SJCRH30 (cell line): ENCODE measurements around the gene CRIP1. TPM values are rescaled to one million over a fixed set of nuclear protein-coding genes. Genes with fewer than 3 reads are reported as not detected.

ENCODE experiments used
- DNase-seq, 2 experiments: peaks; one replicate each; pipeline ENCODE4 v3.0.0-alpha.2; 2015 to 2020
- H3K27ac ChIP-seq: fragments of 250-450 bp; sonication (Bioruptor Pico); 2 replicates; pipeline ENCODE4 v1.5.1; 2020; ENCODE audit warnings: mild to moderate bottlenecking, moderate library complexity
- H3K27me3 ChIP-seq: fragments of 250-450 bp; sonication (Bioruptor Pico); 2 replicates; pipeline ENCODE4 v1.5.1; 2020; ENCODE audit warnings: mild to moderate bottlenecking, moderate library complexity
- H3K36me3 ChIP-seq: fragments of 250-450 bp; sonication (Bioruptor Pico); 2 replicates; pipeline ENCODE4 v1.5.1; 2020; ENCODE audit warnings: mild to moderate bottlenecking, moderate library complexity
- H3K4me1 ChIP-seq: fragments of 250-450 bp; sonication (Bioruptor Pico); 2 replicates; pipeline ENCODE4 v1.5.1; 2020; ENCODE audit warnings: mild to moderate bottlenecking, moderate library complexity
- H3K4me3 ChIP-seq: fragments of 250-450 bp; sonication (Bioruptor Pico); 2 replicates; pipeline ENCODE4 v1.5.1; 2020; ENCODE audit warnings: mild to moderate bottlenecking, moderate library complexity
- H3K9me3 ChIP-seq: fragments of 250-450 bp; sonication (Bioruptor Pico); replicated peaks from 2 replicates; pipeline ENCODE4 v1.5.1; 2020; ENCODE audit warnings: mild to moderate bottlenecking, moderate library complexity
- total RNA-seq: library from RNA; depleted of rRNA; stranded (reverse); fragments of >200 nt; shearing (Covaris generic); gene quantifications from 2 replicates; pipeline ENCODE4 v1.2.3, GENCODE V29; 2014

CRIP1 gene
- total RNA-seq, 1 experiment from 2014 or later: 0.14 TPM

GRCh38 chr14:105479431-105480158 lies 7.1 kb upstream of the CRIP1 start:
- Histone ChIP-seq H3K4me3 (no peak overlapping the region), H3K27me3 (no peaks in the 10 kb centered on the region), H3K36me3 (no peaks in the 10 kb centered on the region), H3K4me1 (peaks cover 38% of the 10 kb centered on the region), H3K27ac (no peak overlapping the region), H3K9me3 (no peaks in the 10 kb centered on the region)
- DNase-seq: no peak

GRCh38 chr14:105480199-105480746 lies 6.4 kb upstream of the CRIP1 start:
- H3K27me3 ChIP-seq: no peaks in the 10 kb centered on the region
- H3K4me3 ChIP-seq: no peak overlapping the region
- H3K27ac ChIP-seq: peak overlapping the region; percentile 95; the same call in 1 of the 2 replicates
- H3K4me1 ChIP-seq: peaks cover 42% of the 10 kb centered on the region
- no peak for DNase-seq
- no peaks in the 10 kb centered on the region for H3K36me3 ChIP-seq
- H3K9me3 ChIP-seq: no peaks in the 10 kb centered on the region

GRCh38 chr14:105480807-105481801 lies 5.6 kb upstream of the CRIP1 start:
- DNase-seq: peak; percentile 92 to 95
- H3K9me3 ChIP-seq: no peaks in the 10 kb centered on the region
- H3K36me3 ChIP-seq: no peaks in the 10 kb centered on the region
- H3K4me1 ChIP-seq: peaks cover 42% of the 10 kb centered on the region
- no peaks in the 10 kb centered on the region for H3K27me3 ChIP-seq
- H3K27ac ChIP-seq: peak overlapping the region; percentile 95
- H3K4me3 ChIP-seq: peak overlapping the region; percentile 53

- Histone ChIP-seq H3K4me3 (peak overlapping the region; percentile 53), H3K36me3 (no peaks in the 10 kb centered on the region), H3K27ac (peak overlapping the region; percentile 95), H3K9me3 (no peaks in the 10 kb centered on the region), H3K27me3 (no peaks in the 10 kb centered on the region), H3K4me1 (peaks cover 37% of the 10 kb centered on the region)
- DNase-seq: peak; percentile 95 to 97
Observed at GRCh38 chr14:105481886-105482457, 4.7 kb upstream of the CRIP1 start.

- H3K9me3 ChIP-seq: no peaks in the 10 kb centered on the region
- H3K4me1 ChIP-seq: peaks cover 33% of the 10 kb centered on the region
- peak overlapping the region; percentile 95 for H3K27ac ChIP-seq
- no peak overlapping the region; the same call in 1 of the 2 replicates for H3K4me3 ChIP-seq
- no peak for DNase-seq
- H3K36me3 ChIP-seq: no peaks in the 10 kb centered on the region
- no peaks in the 10 kb centered on the region for H3K27me3 ChIP-seq
Observed at GRCh38 chr14:105482486-105483110, 4.1 kb upstream of the CRIP1 start.

- Histone ChIP-seq H3K27me3 (no peaks in the 10 kb centered on the region), H3K4me1 (peaks cover 33% of the 10 kb centered on the region), H3K27ac (no peak overlapping the region), H3K4me3 (no peak overlapping the region), H3K36me3 (no peaks in the 10 kb centered on the region), H3K9me3 (no peaks in the 10 kb centered on the region)
- no peak for DNase-seq
Observed at GRCh38 chr14:105483300-105484068, 3.2 kb upstream of the CRIP1 start.

- H3K9me3 ChIP-seq: no peaks in the 10 kb centered on the region
- H3K27ac ChIP-seq: no peak overlapping the region
- H3K36me3 ChIP-seq: no peaks in the 10 kb centered on the region
- H3K27me3 ChIP-seq: no peaks in the 10 kb centered on the region
- H3K4me3 ChIP-seq: no peak overlapping the region
- no peak for DNase-seq
- peaks cover 40% of the 10 kb centered on the region for H3K4me1 ChIP-seq
Observed at GRCh38 chr14:105484069-105484996, 2.4 kb upstream of the CRIP1 start.

- no peak for DNase-seq
- Histone ChIP-seq H3K36me3 (no peaks in the 10 kb centered on the region), H3K4me3 (no peak overlapping the region), H3K27ac (no peak overlapping the region), H3K27me3 (no peaks in the 10 kb centered on the region), H3K9me3 (no peaks in the 10 kb centered on the region), H3K4me1 (peaks cover 42% of the 10 kb centered on the region)
Observed at GRCh38 chr14:105484997-105485393, 1.7 kb upstream of the CRIP1 start.

- Histone ChIP-seq H3K4me3 (no peak overlapping the region), H3K36me3 (no peaks in the 10 kb centered on the region), H3K27me3 (no peaks in the 10 kb centered on the region), H3K4me1 (peaks cover 42% of the 10 kb centered on the region), H3K27ac (no peak overlapping the region), H3K9me3 (no peaks in the 10 kb centered on the region)
- peak; percentile 42 to 55 for DNase-seq
Observed at GRCh38 chr14:105485739-105486162, 935 bp upstream of the CRIP1 start.

- H3K27ac ChIP-seq: no peak overlapping the region
- H3K36me3 ChIP-seq: no peaks in the 10 kb centered on the region
- H3K27me3 ChIP-seq: no peaks in the 10 kb centered on the region
- no peak for DNase-seq
- no peak overlapping the region for H3K4me3 ChIP-seq
- H3K4me1 ChIP-seq: peaks cover 38% of the 10 kb centered on the region
- H3K9me3 ChIP-seq: no peaks in the 10 kb centered on the region
Observed at GRCh38 chr14:105486974-105487448, 325 bp downstream of the CRIP1 start.

- Histone ChIP-seq H3K27me3 (no peaks in the 10 kb centered on the region), H3K4me1 (peaks cover 33% of the 10 kb centered on the region), H3K36me3 (no peaks in the 10 kb centered on the region), H3K4me3 (no peak overlapping the region), H3K9me3 (no peaks in the 10 kb centered on the region), H3K27ac (no peak overlapping the region)
- no peak for DNase-seq
Observed at GRCh38 chr14:105487449-105487985, 831 bp downstream of the CRIP1 start.

GRCh38 chr14:105487986-105488777 lies 1.5 kb downstream of the CRIP1 start:
- Histone ChIP-seq H3K4me3 (no peak overlapping the region), H3K27me3 (no peaks in the 10 kb centered on the region), H3K4me1 (peaks cover 27% of the 10 kb centered on the region; the same call in 1 of the 2 replicates), H3K27ac (no peak overlapping the region), H3K9me3 (no peaks in the 10 kb centered on the region), H3K36me3 (no peaks in the 10 kb centered on the region; the same call in 1 of the 2 replicates)
- no peak for DNase-seq
